Ovary (tissue), 3 donors: Measurements from ENCODE around the gene ALK.

Source experiments
- POLR2A ChIP-seq: fragments of 450-650 bp; IDR thresholded peaks from one replicate; pipeline ENCODE4 v1.6.1; 2017; ENCODE audit warnings: antibody characterized with exemption, mild to moderate bottlenecking, moderate library complexity
- TF ChIP-seq, protein P1 (sequence below), 3 donors: fragments of 450-650 bp in 2 of 3; fragments of 200-600 bp in 1 of 3; IDR thresholded peaks; one replicate each; pipeline versions ENCODE4 v1.5.1 to v1.8.0; 2016 to 2022; ENCODE audit warnings: antibody characterized with exemption in 3 of 3, mild to moderate bottlenecking in 1 of 3
- donor health status: DM: no; HTN: no; CAD: no.

DNA sequence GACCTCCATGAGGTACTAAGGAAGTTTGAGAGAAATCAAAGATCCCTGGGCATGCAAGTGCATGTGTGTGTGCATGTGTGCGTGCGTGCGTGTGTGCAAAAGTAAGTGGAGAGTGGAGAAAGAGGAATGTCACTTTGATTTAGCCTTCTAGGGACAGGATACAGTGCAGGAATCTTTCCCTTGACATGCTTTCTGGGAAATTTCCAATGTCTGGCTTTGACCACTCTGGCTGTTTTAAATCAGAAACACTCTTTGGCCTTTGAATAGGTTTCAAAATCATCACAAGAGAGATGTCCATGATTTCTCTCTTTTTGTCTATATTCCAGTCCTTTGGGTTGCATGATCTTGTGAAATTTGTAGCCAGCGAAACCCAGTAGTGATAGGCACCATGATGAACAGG is 162.0 kb downstream of the ALK start:
- TF ChIP-seq POLR2A, result no peak
- TF ChIP-seq, protein P1, sequence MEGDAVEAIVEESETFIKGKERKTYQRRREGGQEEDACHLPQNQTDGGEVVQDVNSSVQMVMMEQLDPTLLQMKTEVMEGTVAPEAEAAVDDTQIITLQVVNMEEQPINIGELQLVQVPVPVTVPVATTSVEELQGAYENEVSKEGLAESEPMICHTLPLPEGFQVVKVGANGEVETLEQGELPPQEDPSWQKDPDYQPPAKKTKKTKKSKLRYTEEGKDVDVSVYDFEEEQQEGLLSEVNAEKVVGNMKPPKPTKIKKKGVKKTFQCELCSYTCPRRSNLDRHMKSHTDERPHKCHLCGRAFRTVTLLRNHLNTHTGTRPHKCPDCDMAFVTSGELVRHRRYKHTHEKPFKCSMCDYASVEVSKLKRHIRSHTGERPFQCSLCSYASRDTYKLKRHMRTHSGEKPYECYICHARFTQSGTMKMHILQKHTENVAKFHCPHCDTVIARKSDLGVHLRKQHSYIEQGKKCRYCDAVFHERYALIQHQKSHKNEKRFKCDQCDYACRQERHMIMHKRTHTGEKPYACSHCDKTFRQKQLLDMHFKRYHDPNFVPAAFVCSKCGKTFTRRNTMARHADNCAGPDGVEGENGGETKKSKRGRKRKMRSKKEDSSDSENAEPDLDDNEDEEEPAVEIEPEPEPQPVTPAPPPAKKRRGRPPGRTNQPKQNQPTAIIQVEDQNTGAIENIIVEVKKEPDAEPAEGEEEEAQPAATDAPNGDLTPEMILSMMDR (IDR thresholded peaks at IDR 0.05), result no peak
